ENCODE results near the gene MTHFD2L.
"Not testable (repeated sequence)": the region's sequence is repeated elsewhere in the genome, so short reads cannot be mapped to it uniquely, and the experiment has no call there.

The MTHFD2L gene

DNA sequence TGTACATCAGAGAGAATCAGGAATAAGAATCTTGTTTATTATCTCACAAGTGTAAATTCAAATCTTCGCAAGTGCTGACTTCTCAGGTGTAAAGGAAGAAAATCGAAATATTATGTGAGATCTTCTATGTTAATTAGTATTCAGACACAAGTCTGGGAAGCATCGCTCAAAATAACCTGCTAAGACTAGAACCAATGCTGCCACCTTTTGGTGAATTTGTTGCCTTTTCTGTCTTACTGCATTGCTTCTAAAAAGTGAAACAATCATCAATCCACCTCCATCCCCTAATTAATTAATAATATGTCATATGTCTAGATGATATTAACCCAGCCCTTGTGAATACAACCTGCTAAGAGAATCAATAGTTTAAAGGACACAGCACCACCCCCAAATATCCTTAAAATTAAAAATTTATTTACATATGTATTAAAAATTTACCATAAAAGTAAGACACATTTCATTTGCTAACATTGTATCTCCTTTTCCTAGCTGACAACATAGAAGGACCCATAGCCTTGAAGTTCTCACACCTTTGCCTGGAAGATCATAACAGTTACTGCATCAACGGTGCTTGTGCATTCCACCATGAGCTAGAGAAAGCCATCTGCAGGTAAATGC is 153.9 kb downstream of the MTHFD2L start:
- DNase-seq, result peak; percentile 53

DNA sequence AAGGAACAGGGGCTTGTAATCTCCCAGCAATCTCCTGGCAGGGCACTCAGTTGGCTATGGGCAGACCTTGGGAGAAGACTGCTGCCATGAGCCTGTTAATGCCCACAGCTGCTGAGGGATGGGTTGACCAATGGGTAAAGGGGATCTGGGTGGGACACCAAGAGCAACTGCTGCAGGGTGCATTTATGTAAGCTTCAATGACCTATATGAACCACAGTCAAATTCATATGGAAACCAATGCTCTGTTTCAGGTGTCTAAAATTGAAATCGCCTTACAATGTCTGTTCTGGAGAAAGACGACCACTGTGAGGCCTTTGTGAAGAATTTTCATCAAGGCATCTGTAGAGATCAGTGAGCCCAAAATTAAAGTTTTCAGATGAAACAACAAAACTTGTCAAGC is 156.4 kb downstream of the MTHFD2L start:
- DNase-seq, result no peak

DNA sequence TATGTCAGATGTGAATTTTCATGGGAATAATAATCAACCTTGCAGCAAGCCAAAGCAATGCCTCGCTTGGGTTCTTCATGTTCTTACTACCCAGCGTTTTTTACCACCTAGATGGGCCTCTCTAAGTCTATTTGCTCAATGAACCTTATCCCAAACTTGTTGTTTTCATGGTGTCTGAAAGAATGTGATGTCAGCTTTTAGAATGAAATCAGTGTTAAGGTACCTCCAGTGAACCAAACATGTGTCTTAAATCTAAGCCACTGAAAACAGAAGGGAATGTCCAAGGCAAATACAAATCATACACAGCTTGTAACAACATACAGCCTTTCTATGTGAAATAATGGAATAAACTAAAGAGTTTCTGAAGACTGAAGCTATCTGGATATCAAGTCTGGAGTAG is 157.0 kb downstream of the MTHFD2L start:
- DNase-seq, result no peak

DNA sequence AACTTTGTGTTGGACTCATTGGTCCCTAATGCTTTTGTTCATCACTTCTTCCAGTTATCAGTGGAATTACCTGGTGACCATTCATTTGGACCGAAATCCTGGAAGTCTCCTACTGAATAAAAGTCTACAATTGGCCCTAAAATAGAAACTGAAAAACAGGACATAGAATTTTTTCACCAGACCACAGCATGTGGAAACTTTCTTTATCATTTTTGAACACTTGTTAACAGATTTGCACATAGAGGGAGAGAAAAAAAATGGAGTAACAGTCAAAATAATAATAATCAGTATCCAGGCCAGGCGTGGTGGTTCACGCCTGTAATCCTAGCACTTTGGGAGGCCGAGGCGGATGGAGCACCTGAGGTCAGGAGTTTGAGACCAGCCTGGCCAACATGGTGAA is 157.5 kb downstream of the MTHFD2L start:
- DNase-seq, result no peak

DNA sequence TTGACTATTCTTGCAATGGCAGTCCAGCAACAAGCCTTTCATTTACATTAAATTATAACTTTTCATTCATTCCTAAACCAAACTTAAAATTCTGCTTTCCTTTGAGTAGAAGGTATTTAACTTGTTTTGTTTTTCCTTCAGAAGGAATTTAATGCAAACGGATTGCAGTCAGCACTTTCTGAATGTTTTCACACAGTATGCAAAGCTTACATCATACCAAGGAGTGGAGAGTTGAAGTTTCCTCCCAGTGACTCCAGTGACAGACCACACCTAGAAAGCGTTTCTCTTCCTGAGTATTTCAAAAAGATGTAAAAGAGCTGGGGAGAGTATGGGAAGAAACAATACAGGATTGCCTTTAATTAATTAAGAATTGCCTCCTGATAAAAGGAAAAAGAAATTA is 158.5 kb downstream of the MTHFD2L start:
- DNase-seq, result no peak

DNA sequence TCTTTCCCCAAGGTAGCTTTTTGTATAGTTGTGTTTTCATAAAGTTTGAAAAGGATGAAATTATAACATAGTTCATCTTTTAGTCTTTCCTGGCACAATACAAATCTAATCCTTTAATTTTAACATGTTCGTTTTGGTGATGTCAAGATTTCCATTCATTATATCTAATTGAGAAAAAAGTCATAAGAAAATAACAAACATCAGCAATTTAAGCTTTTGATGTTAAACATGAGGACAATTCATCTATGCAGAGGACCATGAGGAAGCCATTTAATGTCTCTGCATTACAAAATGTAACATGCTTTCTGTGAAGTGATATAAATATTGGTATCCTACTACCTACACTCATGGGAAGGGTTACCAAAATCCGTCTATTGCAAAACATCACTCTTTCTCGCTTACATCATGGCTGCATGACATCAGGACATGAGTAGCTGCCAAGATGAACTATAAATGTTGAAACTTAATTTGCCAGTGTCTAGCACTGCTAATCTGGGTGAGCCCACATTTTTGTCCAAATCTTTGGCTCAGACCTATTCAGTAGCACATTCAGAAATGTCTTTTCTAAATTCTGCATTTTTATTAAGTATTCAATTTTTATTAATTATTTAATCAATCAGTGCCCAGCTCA is 159.8 kb downstream of the MTHFD2L start:
- no peak for DNase-seq

DNA sequence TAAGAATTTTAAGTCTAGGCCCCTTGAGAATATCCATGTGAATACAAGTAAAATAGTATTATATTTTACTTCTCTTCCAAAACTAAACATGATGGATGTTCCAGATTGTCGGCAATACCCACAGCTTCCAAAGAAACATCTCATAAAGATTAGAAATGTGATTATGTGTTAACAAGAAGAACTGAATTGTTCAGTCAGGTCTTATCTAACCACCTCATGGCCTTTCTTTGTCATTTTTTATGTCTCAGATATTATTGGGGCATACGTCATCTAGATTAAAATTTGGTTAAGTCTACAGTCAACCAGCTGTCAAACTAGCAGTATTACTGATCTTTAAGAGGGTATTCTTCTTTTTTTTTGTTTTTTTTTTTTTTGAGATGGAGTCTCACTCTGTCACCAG is 160.4 kb downstream of the MTHFD2L start:
- DNase-seq, result no peak

DNA sequence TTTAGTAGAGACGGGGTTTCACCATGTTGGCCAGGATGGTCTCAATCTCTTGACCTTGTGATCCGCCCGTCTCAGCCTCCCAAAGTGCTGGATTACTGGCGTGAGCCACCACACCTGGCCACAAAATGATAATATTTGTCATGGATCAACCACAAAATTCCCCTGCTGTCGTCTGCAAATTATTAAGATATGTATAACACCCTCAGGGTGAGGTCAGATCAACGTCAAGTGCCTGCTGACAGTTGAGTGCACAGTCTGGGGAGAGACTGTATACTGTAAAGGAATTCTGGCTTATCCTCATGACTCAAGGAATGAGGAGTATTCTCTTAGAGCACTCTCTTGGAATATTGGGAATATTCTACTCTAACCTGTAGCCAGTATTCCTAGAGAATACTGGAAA is 161.6 kb downstream of the MTHFD2L start:
- no peak for DNase-seq

DNA sequence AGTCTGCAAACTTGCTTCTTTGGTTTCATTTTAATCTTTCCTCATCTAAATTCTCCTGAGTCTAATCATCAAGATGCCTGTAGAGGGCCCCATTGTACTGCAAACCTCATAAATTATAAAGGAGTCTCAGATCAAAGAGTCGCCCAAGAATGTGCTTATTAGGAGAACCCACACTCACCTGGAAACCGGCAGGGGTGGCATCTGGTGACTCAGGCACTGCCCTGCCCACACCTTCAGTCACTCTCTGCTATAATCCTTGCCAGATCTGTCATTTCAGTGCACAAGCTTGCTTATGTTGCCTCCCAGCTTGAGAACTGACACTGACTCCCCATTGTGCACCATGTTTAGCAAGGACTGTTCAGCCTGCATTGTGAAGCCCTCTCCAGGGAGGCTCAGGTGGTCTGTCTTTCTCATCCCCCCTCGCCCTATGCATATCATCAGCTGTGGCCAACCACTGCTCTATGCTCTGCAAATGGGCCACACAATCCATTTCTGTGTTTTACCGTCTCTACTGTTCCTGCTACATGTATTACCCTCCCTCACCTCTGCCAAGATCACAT is 162.7 kb downstream of the MTHFD2L start:
- DNase-seq, result peak; percentile 50

DNA sequence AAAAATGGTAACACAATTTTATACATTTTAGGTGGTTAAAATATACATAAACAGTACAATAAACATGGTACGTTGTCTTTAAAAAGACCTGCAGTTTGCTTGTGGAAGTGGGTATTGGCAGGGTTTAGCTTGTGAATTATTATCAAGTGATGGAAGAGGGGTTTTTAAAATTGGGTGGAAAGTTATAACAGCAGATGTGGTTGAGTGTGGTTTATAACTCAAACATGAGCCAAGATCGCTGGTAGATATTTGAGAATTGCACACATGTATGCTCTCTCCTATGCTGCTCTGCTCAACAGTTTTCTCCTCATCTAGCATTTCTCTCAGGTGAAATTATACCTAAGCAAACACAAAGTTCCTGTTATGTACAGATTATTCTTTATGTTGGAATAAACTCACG is 164.4 kb downstream of the MTHFD2L start:
- no peak for DNase-seq

DNA sequence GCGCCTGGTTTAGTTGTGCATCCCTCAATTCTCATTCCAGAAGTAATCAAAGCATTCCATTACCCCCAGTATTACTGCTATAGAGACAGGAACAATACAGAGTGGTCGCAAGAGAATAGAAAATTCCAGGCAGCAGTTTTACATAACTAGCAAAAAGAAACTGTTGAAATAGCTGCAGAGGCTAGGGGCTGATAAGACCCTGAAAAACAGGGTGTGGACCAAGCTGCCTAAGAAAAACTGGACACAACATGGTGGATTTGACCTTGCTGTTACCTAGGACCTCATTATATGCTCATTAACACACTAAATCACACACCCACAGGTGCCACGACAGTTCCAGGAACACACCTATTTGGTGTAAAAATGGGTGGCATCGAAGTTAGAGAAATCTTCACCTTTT is 165.7 kb downstream of the MTHFD2L start:
- no peak for DNase-seq

DNA sequence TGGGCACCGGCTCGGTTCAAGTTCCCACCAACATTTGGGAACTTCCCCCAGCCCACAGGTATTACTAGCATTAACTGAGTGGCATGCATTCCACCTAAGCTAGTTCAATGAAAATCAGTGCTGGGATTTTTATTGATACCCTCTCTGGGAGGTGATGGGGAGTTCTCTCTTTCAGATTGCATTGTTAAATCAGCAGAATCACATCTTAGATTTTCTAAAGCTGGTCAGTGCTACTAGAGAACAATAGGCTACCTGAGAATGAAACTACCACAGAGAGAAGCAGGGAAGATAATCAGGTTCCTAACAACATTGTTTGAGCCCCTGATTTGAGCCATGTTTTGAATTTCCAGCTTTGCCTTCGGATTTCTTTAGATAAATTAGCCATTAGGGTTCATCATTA is 166.3 kb downstream of the MTHFD2L start:
- no peak for DNase-seq

DNA sequence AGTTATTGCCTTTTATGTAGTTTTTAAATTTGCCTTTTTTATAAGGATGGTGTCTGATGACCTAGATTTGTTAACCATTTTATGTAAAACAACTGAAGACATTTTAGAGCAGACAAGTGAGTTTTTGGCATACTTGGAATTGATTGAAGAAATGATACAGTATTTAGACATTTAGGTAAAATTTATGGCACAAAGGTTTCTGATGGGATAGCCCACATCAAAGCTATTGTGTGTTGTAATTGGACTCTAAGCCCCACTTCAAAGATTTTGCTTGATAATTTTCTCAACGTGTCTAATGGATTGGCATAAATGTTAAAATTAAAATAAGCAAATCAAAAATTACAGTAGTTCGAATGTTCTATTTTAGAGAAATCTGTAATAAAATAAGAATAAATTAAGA is 168.0 kb downstream of the MTHFD2L start:
- DNase-seq, result no peak

DNA sequence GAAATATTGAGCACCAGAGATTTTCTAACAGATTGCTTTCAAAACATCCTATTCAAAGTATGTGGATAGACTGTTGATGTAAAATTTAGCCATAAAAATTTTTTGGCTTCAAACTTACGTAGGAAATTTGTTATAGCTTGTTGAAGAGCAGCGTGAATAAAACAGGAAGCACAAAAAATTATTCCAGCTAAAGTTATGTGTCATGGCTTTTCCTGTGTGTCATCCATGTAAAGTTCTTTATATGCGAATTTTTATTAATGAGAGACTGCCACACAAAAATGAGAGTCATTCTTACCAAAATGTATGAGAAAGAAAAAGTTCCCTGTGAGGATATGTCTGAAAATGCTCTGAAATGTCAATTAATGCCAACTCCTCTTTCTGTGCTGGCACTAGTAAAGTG is 169.8 kb downstream of the MTHFD2L start:
- DNase-seq, result no peak

DNA sequence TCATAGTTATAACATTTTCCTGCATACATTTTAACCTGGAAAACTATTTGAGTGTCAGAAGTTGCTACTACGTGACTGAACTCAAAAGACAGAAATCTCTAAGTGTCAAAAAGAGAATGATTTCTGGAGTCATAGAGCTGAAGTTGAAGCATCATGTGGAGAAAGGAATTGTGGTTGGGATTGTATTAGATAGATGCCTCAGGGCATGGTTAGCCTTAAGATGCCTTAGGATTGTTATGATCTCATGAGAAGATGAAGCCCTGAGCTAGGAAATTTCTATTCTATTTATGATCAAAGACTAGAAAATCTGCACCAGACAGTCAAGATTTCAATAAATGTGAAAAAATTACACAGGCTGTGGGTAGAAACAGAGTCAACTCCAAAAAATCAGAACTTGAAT is 170.6 kb downstream of the MTHFD2L start:
- no peak for DNase-seq

DNA sequence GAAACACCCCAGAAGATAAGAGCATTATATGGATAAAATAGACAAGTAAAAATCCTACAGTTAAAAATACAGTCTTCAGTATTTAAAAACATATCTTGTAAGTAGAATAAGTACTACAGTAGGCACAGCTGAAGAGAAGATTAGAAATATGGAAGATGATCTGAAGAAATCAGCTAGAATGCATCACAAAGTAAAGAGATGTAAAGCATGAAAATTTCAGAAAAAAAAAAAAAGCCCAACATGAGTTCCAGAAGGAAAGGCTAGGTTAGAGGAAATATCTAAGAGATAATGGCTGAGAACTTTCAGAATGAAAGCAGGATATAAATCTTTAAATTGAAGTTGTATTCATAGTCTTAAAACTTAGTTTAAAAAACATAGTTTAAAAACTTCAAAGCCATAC is 171.4 kb downstream of the MTHFD2L start:
- DNase-seq, result no peak

DNA sequence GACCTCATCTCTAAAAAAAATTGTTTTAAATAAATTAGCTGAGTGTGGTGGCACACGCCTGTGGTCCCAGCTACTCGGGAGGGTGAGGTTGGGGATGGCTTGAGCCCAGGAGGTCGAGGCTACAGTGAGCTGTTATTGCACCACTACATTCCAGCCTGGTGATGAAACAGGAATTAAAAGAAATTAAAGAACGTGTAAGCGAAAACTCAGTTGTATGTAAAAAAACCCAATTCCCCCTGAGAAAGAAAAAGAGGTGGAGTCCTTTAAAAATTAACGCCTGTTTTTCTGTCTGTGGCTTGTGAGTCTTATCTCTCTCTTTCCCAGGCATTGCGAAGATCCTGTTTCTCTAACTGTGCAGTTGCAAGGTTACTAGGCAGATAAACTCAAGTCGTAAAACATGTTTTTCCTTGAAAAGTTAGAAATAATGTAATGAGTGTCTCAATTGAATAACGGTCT is 172.4 kb downstream of the MTHFD2L start:
- DNase-seq, result peak; percentile 26

DNA sequence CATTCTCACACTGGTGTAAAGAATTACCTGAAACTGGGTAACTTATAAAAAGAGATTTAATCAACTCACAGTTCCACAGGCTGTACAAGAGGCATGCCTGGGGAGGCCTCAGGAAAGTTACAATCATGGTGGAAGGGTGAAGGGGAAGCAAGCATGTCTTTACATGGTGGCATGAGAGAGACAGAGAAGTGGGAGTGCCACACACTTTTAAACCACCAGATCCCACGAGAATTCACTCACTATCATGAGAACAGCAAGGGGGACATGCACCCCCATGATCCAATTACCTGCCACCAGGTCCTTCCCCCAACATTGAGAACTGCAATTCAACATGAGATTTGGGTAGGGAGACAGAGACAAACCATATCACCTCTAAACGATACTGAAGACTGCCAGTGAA is 173.3 kb downstream of the MTHFD2L start:
- no peak for DNase-seq

DNA sequence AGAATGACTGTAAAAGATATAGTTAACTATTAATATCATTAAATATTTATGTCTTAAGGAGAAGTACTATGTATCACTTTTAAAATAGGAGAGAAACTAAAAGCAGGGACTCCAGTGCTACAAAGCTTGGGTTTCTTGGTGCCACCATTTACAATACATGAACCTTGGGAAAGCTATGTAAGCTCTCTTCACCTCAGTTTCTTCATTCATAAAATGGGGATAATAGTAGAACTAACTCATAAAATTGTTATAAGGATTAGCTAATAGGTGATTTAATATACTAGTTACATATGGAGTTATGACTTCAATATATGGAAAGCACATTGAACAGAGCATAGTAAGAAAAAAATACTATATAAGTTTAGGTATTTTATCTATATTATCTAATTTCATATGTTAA is 174.0 kb downstream of the MTHFD2L start:
- DNase-seq, result no peak

DNA sequence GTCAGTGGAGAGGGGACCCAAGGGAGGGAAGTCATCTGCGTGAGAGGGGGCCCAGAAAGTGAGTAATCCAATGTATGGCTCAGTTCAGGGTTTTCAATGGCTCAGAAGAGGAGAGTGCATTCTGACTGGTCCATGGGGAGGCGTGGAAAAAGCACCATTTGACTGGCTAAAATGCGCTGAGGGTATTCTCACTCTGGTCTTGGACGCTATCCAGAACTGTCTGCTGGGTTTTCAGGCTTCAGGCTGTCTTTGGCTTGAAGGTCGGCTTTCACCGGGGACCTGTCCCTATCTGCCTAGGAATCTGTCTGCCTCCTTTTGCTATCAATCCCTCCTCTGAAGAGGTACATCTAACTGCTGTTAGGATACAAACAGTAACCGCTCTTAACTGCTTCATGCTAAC is 176.7 kb downstream of the MTHFD2L start:
- DNase-seq, result no peak

DNA sequence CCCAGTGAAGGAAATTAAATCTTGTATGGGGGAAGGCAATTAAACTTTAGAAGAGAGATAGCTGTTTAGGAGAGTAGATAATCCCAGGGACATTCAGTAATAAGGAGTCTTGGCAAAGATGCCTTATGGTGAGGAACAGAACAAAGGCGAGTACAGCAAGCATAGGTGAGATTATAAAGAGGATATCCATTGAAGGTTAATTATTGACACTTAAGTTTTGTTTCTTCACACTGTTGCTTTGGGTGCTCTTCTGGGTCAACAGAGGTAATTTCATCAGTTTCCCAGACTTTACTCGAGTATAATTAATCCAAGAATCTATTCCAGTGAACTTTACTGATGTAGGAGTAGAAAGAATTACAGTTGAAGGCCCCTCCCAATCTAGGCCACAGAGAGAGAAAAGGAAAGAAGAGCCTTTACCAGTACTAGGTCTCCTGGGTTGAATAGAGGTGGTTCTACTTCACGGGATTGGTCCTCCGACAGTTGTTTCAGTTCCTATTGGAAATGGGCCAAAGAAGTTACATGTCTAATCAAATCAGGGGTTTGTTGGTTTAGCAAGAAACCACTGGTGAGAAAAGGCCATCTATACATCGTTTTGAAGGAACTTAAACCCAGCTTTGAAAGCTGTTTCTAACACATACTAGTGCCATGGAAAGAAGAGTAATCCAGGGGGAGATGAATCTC is 177.6 kb downstream of the MTHFD2L start:
- DNase-seq, result no peak

DNA sequence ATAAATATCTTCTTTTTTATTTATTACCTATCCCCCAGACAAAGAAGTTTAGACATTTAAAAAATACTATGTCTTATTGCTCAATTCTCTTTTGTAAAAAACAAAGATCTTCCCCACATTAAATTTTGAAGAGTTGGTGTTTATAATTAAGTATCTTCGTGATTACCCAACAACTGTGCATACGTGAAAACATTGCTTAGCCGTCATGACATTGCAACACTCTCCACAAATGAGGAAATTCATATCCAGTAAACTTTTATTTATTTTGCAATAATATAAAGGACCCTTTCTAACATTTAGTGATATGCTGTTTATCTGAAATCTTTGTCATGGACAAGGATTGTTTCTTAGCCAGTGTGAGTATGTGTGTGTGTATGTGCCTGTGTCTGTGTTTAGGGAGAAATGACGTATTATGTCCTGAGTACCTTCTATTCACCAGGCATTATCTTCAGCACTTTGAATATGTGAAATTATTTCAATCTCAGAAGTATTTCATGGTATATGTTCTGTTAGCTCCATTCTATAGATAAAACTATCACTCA is 180.9 kb downstream of the MTHFD2L start:
- DNase-seq, result no peak

DNA sequence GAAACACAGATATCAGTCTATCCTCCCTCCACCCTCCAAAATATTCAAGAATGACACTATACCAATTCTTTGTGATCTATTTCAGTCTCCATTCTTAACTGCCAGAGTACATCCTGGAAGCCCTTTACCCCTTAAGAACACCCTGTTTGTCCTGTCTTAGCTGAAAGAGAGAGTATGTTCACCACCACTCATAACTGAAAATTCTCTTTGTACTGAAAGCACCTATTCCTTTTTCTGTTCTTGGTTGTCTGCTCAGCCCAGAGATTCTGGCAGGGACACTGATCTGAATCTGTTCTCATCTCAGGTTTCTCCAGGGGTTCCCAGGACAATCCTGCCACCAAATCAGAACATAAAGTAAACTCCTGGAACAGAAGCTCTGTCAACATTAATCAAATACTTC is 181.6 kb downstream of the MTHFD2L start:
- DNase-seq, result no peak

DNA sequence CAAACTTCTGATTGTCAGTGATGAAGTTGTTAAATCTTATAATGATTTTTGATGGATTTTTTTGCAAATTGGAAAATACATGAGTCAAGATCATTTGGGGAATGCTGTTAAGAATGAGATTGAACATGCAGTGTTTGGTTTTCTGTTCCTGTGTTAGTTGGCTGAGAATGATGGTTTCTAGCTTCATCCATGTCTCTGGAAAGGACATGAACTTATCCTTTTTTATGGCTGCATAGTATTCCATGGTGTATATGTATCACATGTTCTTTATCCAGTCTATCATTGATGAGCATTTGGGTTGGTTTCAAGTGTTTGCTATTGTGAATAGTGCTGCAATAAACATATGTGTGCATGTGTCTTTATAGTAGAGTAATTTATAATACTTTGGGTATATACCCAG is 182.5 kb downstream of the MTHFD2L start:
- not testable (repeated sequence) for DNase-seq
